Fibroblast of skin of left quadriceps (primary cell): ENCODE data around the gene DIPK1B.

Experiments used
- DNase-seq, 2 experiments: peaks; one replicate each; pipeline ENCODE4 v3.0.0-alpha.2; 2013; ENCODE audit warnings: low read depth in 2 of 2

Gene DIPK1B

DNA sequence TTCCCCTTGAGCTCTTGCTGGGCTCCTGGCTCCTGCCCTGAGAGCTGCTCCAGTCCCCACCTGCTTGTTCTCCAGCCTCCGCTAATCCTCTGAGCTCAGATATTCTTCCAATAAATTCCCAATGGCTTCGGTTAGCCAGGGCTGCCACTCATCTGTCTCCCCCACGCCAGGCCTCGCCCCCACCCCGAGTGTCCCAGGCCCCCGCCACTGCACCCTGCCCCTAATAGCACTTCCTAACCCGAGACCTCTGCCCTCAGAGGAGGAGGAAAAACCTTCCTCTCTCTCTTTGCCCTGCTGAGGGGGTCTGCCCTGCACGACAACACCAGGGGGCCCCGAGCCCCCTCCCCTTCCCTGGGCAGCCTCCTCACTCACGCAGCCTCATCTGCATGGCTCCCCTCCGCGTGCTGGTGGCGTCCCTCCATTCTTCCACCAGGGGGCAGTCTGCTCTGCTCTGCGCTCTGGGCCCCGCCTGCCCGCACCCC, 57.4 kb downstream of the DIPK1B start:
- DNase-seq = no peak

DNA sequence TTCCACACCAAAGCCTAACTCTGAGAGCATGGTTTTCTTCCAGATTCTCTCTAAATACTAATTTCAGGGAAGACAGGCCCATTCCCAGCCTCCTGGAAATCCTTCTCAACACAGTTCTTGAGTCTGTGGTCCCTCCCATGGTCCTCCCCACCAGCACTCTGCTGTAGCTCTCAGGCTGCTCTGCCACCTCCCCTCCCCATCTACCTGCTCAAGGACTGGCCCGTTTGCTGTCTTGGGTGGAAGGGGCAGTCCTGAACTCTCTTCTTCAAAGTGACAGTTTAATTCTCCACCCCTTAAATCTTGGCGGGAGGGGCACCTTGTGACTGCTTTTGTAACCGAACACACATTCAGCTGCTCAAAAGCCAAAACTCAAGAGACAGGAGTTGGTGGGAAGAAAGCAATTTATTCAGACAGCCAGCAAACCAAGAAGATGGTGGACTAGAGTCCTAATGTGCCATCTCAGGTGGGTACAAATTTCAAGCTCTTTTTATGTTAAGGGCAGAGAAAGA, 59.6 kb downstream of the DIPK1B start:
- no peak for DNase-seq

DNA sequence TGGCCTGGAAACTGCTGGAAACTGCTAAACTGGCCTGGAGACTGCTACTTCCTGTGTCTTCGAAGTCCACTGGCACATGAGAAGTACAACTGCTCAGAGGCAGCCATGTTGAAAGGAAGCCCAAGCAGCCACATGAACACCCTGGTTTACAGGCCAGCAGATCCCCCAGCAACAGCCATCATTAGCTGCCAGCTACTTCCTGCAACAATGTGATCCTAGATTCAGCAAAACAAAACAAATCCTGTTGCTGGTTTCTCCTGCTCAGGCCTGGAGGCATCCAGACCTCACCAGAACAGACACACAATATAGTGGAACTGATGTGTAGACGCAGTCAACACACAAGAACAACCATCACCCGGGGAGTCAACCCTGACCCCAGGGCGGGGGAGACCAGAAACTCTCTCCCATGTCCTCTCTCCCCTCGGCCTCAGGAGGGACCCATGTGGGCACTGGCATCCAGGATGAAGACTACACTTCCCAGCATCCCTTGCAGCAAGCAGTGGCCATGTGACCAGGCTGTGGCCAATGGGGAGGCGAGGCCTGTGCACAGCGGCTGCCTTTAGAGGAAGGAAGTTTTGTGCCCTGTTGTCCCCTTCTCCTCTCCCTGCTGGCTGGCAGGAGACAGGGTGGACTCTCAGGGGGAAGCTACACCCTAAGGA, 61.1 kb downstream of the DIPK1B start:
- no peak for DNase-seq
